ENCODE data around the gene YAP1. TPM values are rescaled to one million over a fixed set of nuclear protein-coding genes. Genes with fewer than 3 reads are reported as not detected.

The YAP1 gene
- total and polyA plus RNA-seq, 2 experiments from 2014 or later: 11.9 to 136 TPM

- in situ Hi-C loops (cut with MboI): no loop called here
- H3K4me1 ChIP-seq (ENCODE audit: insufficient read depth): peaks cover 25% of the 10 kb centered on the region
- H3K4me3 ChIP-seq: no peak overlapping the region
- H2AFZ ChIP-seq: no peak overlapping the region
- WGBS, 2 experiments (ENCODE audit: low coverage in 1 of 2, low lambda C conversion rate in 2 of 2, missing lambda C conversion rate in 2 of 2): 12 to 15% methylated on average over 2 of the region's 2 CpGs
- peaks cover 99% of the 10 kb centered on the region for H3K79me2 ChIP-seq (ENCODE audit: insufficient read depth)
- no peaks in the 10 kb centered on the region for H3K9me3 ChIP-seq (ENCODE audit: low read depth)
- no peaks in the 10 kb centered on the region for H3K27me3 ChIP-seq (replicated peaks; ENCODE audit: insufficient read depth)
- H3K27ac ChIP-seq: peak overlapping the region; percentile 25
- H3K36me3 ChIP-seq (ENCODE audit: low read depth): peaks cover 46% of the 10 kb centered on the region
- peaks cover 19% of the 10 kb centered on the region; the same call in 1 of the 2 replicates for H3F3A ChIP-seq (ENCODE audit: insufficient read depth)
- TF ChIP-seq EZH2 (IDR thresholded peaks at IDR 0.05; ENCODE audit: insufficient read depth, poor library complexity, severe bottlenecking) (no peak), EZH2phosphoT487 (IDR thresholded peaks at IDR 0.05; ENCODE audit: insufficient read depth, low read depth) (no peak)
- H3K9me2 ChIP-seq (ENCODE audit: insufficient read depth): no peaks in the 10 kb centered on the region
- H3K4me2 ChIP-seq (ENCODE audit: unreplicated experiment): no peak overlapping the region
- H4K20me1 ChIP-seq (ENCODE audit: insufficient read depth): no peaks in the 10 kb centered on the region
- H3K9ac ChIP-seq: no peak overlapping the region
- peak; percentile 60 for DNase-seq
These were observed 93.9 kb downstream of the YAP1 start for GRCh38 chr11:102204174-102204573.

GRCh38 chr11:102205805-102206204 is 95.6 kb downstream of the YAP1 start:
- Histone ChIP-seq H3F3A (ENCODE audit: insufficient read depth) (peaks cover 24% of the 10 kb centered on the region; the same call in 1 of the 2 replicates), H3K79me2 (ENCODE audit: insufficient read depth) (peaks cover 97% of the 10 kb centered on the region), H2AFZ (no peak overlapping the region), H3K9ac (no peak overlapping the region), H3K9me3 (ENCODE audit: low read depth) (no peaks in the 10 kb centered on the region), H3K27ac (no peak overlapping the region), H3K36me3 (ENCODE audit: low read depth) (peaks cover 58% of the 10 kb centered on the region), H3K4me3 (no peak overlapping the region), H3K9me2 (ENCODE audit: insufficient read depth) (no peaks in the 10 kb centered on the region), H3K4me2 (ENCODE audit: unreplicated experiment) (no peak overlapping the region), H3K27me3 (replicated peaks; ENCODE audit: insufficient read depth) (no peaks in the 10 kb centered on the region), H3K4me1 (ENCODE audit: insufficient read depth) (peaks cover 25% of the 10 kb centered on the region), H4K20me1 (ENCODE audit: insufficient read depth) (no peaks in the 10 kb centered on the region)
- in situ Hi-C loops (cut with MboI): no loop called here
- no peak for DNase-seq
- no peak for TF ChIP-seq EZH2phosphoT487 (IDR thresholded peaks at IDR 0.05; ENCODE audit: insufficient read depth, low read depth)
- TF ChIP-seq EZH2 (IDR thresholded peaks at IDR 0.05; ENCODE audit: insufficient read depth, poor library complexity, severe bottlenecking): no peak
- 76 to 86% methylated on average over 4 of the region's 4 CpGs for WGBS, 2 experiments (ENCODE audit: low coverage in 1 of 2, low lambda C conversion rate in 2 of 2, missing lambda C conversion rate in 2 of 2)

GRCh38 chr11:102208835-102209234 is 98.6 kb downstream of the YAP1 start:
- Histone ChIP-seq H3K27ac (no peak overlapping the region), H3K4me3 (no peak overlapping the region), H4K20me1 (ENCODE audit: insufficient read depth) (no peaks in the 10 kb centered on the region), H3K9ac (no peak overlapping the region), H3K9me2 (ENCODE audit: insufficient read depth) (no peaks in the 10 kb centered on the region), H3K27me3 (replicated peaks; ENCODE audit: insufficient read depth) (no peaks in the 10 kb centered on the region), H3K36me3 (ENCODE audit: low read depth) (peaks cover 63% of the 10 kb centered on the region), H3K4me1 (ENCODE audit: insufficient read depth) (peaks cover 15% of the 10 kb centered on the region), H2AFZ (no peak overlapping the region), H3F3A (ENCODE audit: insufficient read depth) (peaks cover 17% of the 10 kb centered on the region; the same call in 1 of the 2 replicates), H3K4me2 (ENCODE audit: unreplicated experiment) (no peak overlapping the region), H3K79me2 (ENCODE audit: insufficient read depth) (peaks cover 94% of the 10 kb centered on the region), H3K9me3 (ENCODE audit: low read depth) (no peaks in the 10 kb centered on the region)
- TF ChIP-seq EZH2phosphoT487 (IDR thresholded peaks at IDR 0.05; ENCODE audit: insufficient read depth, low read depth) (no peak), EZH2 (IDR thresholded peaks at IDR 0.05; ENCODE audit: insufficient read depth, poor library complexity, severe bottlenecking) (no peak)
- 92 to 99% methylated on average over 2 of the region's 2 CpGs for WGBS, 2 experiments (ENCODE audit: low coverage in 1 of 2, low lambda C conversion rate in 2 of 2, missing lambda C conversion rate in 2 of 2)
- DNase-seq: no peak
- in situ Hi-C loops (cut with MboI): no loop called here

GRCh38 chr11:102214623-102215022 is 104.4 kb downstream of the YAP1 start:
- Histone ChIP-seq H3K9me3 (ENCODE audit: low read depth) (no peaks in the 10 kb centered on the region), H2AFZ (no peak overlapping the region), H3K79me2 (ENCODE audit: insufficient read depth) (peaks cover 98% of the 10 kb centered on the region), H3K4me2 (ENCODE audit: unreplicated experiment) (no peak overlapping the region), H3K4me3 (no peak overlapping the region), H3F3A (ENCODE audit: insufficient read depth) (peaks cover 26% of the 10 kb centered on the region; the same call in 1 of the 2 replicates), H3K9me2 (ENCODE audit: insufficient read depth) (no peaks in the 10 kb centered on the region), H3K36me3 (ENCODE audit: low read depth) (peaks cover 74% of the 10 kb centered on the region), H3K27ac (0 out of 2 replicates have a peak overlapping the region, but pooled peaks have one; percentile 1), H3K9ac (no peak overlapping the region), H4K20me1 (ENCODE audit: insufficient read depth) (no peaks in the 10 kb centered on the region), H3K4me1 (ENCODE audit: insufficient read depth) (0 out of 2 replicates have a peak, but pooled peaks cover 8% of the 10 kb centered on the region), H3K27me3 (replicated peaks; ENCODE audit: insufficient read depth) (no peaks in the 10 kb centered on the region)
- in situ Hi-C loops (cut with MboI): no loop called here
- TF ChIP-seq EZH2 (IDR thresholded peaks at IDR 0.05; ENCODE audit: insufficient read depth, poor library complexity, severe bottlenecking) (no peak), EZH2phosphoT487 (IDR thresholded peaks at IDR 0.05; ENCODE audit: insufficient read depth, low read depth) (no peak)
- DNase-seq: no peak
